A549 (cell line): ENCODE results near the gene C2orf42.

ENCODE experiments used
- CHD2 ChIP-seq: fragments of 150-350 bp; IDR thresholded peaks from 2 replicates; pipeline ENCODE4 v1.6.1; 2014; ENCODE audit warnings: low read length; ENCODE audit not compliant: partially characterized antibody
- EHMT2 ChIP-seq: fragments of 200-600 bp; sonication (generic); IDR thresholded peaks from 2 replicates; pipeline ENCODE4 v1.6.1; 2016; ENCODE audit warnings: antibody characterized with exemption, low read depth, mild to moderate bottlenecking, moderate library complexity
- JUN ChIP-seq, 2 experiments: fragments of >200 bp; sonication (Bioruptor Twin); formaldehyde crosslinking; IDR thresholded peaks; 2 replicates in 1 of 2; 3 replicates in 1 of 2; pipeline ENCODE4 v1.6.1; 2016 to 2017
- JUNB ChIP-seq: fragments of >200 bp; sonication (Bioruptor Twin); formaldehyde crosslinking; IDR thresholded peaks from 2 replicates; pipeline ENCODE4 v1.6.1; 2016
- NR3C1 ChIP-seq: fragments of >200 bp; sonication (Bioruptor Twin); formaldehyde crosslinking; IDR thresholded peaks from 3 replicates; pipeline ENCODE4 v1.6.1; 2017
- POLR2A ChIP-seq: IDR thresholded peaks from 2 replicates; pipeline ENCODE4 v1.6.1; 2012; ENCODE audit warnings: mild to moderate bottlenecking, low read length
- RAD21 ChIP-seq, 2 experiments: fragments of >200 bp in 1 of 2; sonication (Bioruptor Twin) in 1 of 2; formaldehyde crosslinking in 1 of 2; IDR thresholded peaks in 1 of 2; conservative IDR thresholded peaks in 1 of 2; 2 replicates in 1 of 2; 3 replicates in 1 of 2; pipeline ENCODE4 v1.6.1; 2012 to 2018; ENCODE audit warnings: inconsistent platforms in 1 of 2
- RNF2 ChIP-seq: fragments of 200-600 bp; sonication (generic); IDR thresholded peaks from 2 replicates; pipeline ENCODE4 v1.6.1; 2016; ENCODE audit warnings: low read depth, mild to moderate bottlenecking, antibody characterized with exemption, moderate library complexity, borderline replicate concordance
- ZNF302 ChIP-seq: fragments of 250-450 bp; sonication (Bioruptor Pico); IDR thresholded peaks from 2 replicates; pipeline ENCODE4 v1.9.0; 2021; ENCODE audit warnings: inconsistent platforms, mild to moderate bottlenecking, moderate library complexity
- TF ChIP-seq, protein P1 (sequence below): fragments of >200 bp; sonication (Bioruptor Twin); formaldehyde crosslinking; IDR thresholded peaks from 3 replicates; pipeline ENCODE4 v1.5.1; 2016

DNA sequence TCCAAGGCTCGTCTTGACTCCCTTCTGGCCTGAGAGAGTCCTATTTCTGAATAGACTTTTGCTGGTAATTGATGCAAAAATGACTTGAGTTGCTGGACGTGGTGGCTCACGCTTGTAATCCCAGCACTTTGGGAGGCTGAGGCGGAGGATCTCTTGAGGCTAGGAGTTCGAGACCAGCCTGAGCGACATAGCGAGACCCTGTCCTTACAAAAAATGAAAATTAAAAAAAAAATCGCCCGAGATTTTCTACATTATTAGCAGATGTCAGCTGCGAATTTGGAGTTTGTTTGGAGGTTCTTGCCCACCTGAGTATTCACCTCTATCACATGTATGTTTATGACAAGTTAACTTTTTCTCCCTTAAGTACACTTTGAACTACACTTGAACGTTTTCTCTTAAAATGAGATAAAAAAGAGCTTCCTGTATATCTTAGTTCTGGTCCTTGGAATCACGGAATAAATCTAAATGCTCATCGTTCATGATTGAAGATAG lies 471 bp upstream of the C2orf42 start:
- TF ChIP-seq, protein P1, sequence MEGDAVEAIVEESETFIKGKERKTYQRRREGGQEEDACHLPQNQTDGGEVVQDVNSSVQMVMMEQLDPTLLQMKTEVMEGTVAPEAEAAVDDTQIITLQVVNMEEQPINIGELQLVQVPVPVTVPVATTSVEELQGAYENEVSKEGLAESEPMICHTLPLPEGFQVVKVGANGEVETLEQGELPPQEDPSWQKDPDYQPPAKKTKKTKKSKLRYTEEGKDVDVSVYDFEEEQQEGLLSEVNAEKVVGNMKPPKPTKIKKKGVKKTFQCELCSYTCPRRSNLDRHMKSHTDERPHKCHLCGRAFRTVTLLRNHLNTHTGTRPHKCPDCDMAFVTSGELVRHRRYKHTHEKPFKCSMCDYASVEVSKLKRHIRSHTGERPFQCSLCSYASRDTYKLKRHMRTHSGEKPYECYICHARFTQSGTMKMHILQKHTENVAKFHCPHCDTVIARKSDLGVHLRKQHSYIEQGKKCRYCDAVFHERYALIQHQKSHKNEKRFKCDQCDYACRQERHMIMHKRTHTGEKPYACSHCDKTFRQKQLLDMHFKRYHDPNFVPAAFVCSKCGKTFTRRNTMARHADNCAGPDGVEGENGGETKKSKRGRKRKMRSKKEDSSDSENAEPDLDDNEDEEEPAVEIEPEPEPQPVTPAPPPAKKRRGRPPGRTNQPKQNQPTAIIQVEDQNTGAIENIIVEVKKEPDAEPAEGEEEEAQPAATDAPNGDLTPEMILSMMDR = no peak
- TF ChIP-seq CHD2 (no peak), RAD21 (conservative IDR thresholded peaks at IDR 0.05 in 1 of 2, IDR thresholded peaks at IDR 0.05 in 1 of 2) (no peak), EHMT2 (no peak), JUNB (no peak), NR3C1 (no peak), JUN (IDR thresholded peaks at IDR 0.05) (no peak), POLR2A (no peak), ZNF302 (CRISPR knock-in tag) (no peak), RNF2 (no peak)
